ENCODE data around the gene TMEM39B. TPM values are rescaled to one million over a fixed set of nuclear protein-coding genes. Genes with fewer than 3 reads are reported as not detected.

Gene TMEM39B
- polyA plus RNA-seq, 3 donors, result 3.3 to 30.6 (median 3.4) TPM

DNA sequence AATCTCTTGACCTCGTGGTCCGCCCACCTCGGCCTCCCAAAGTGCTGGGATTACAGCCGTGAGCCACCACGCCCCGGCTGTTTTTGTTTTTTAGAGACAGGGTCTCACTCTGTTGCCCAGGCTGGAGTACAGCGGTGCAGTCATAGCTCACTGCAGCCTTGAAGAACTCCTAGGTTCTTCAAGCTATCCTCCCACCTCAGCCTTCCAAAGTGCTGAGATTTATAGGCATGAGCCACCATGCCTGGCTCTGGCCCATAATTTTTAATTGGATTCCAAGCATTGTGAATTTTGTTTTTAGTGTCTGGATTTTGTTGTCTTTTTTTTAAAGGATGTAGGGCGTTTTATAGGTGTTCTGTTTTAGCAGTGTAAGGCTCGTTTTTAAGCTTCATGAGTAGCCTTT is 78.1 kb downstream of the TMEM39B start:
- Histone ChIP-seq H3K4me2 (replicated peaks; ENCODE audit: extremely low read depth, low read length, poor library complexity, severe bottlenecking) (no peak overlapping the region), H3K4me3 (replicated peaks in 1 of 3; ENCODE audit: low read depth in 2 of 3, low read length in 3 of 3) (no peak overlapping the region), H3K9me3 (replicated peaks in 1 of 2; ENCODE audit: control insufficient read depth in 1 of 2, insufficient read depth in 1 of 2, low read length in 2 of 2) (peaks cover 0 to 12% of the 10 kb centered on the region in 2 donors), H2AFZ (ENCODE audit: insufficient read depth, low read depth, low read length, poor library complexity, severe bottlenecking) (no peak overlapping the region), H4K20me1 (ENCODE audit: insufficient read depth, low read length) (peaks cover 80% of the 10 kb centered on the region), H3K36me3 (replicated peaks in 1 of 2; ENCODE audit: control insufficient read depth in 1 of 2, insufficient read depth in 2 of 2, low read length in 2 of 2) (peaks cover 8 to 43% of the 10 kb centered on the region in 2 donors), H3K4me1 (ENCODE audit: control insufficient read depth in 1 of 2, insufficient read depth in 2 of 2, low read length in 2 of 2) (no peaks in the 10 kb centered on the region), H3K79me2 (ENCODE audit: insufficient read depth, low read length) (peaks cover 75% of the 10 kb centered on the region), H3K27ac (ENCODE audit: low read depth in 1 of 2, low read length in 2 of 2) (no peak overlapping the region), H3K9ac (ENCODE audit: insufficient read depth, low read length, poor library complexity, severe bottlenecking) (no peak overlapping the region), H3K27me3 (ENCODE audit: control insufficient read depth in 2 of 2, insufficient read depth in 2 of 2, low read length in 2 of 2) (no peaks in the 10 kb centered on the region)
- 96% methylated on average over 7 of the region's 9 CpGs for WGBS (ENCODE audit: insufficient coverage)
- TF ChIP-seq, protein P1, sequence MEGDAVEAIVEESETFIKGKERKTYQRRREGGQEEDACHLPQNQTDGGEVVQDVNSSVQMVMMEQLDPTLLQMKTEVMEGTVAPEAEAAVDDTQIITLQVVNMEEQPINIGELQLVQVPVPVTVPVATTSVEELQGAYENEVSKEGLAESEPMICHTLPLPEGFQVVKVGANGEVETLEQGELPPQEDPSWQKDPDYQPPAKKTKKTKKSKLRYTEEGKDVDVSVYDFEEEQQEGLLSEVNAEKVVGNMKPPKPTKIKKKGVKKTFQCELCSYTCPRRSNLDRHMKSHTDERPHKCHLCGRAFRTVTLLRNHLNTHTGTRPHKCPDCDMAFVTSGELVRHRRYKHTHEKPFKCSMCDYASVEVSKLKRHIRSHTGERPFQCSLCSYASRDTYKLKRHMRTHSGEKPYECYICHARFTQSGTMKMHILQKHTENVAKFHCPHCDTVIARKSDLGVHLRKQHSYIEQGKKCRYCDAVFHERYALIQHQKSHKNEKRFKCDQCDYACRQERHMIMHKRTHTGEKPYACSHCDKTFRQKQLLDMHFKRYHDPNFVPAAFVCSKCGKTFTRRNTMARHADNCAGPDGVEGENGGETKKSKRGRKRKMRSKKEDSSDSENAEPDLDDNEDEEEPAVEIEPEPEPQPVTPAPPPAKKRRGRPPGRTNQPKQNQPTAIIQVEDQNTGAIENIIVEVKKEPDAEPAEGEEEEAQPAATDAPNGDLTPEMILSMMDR (IDR thresholded peaks at IDR 0.05), result no peak
- Mint-ChIP-seq H3K4me3 (no peak overlapping the region), H3K9me3 (peaks cover 4 to 23% (median 15%) of the 10 kb centered on the region in 7 donors), H3K36me3 (peaks cover 23 to 51% of the 10 kb centered on the region in 2 donors), H3K27ac (peak overlapping the region in 1 of 7 donors; percentile 42), H3K4me1 (peaks cover 2% of the 10 kb centered on the region), H3K27me3 (ENCODE audit: low read depth in 3 of 3) (peaks cover 0 to 1% (median 0%) of the 10 kb centered on the region in 3 donors)
- DNase-seq, result no peak
- intact Hi-C loops (cut with micrococcal nuclease), result no loop called here

- Histone ChIP-seq H3K4me1 (ENCODE audit: control insufficient read depth in 1 of 2, insufficient read depth in 2 of 2, low read length in 2 of 2) (no peaks in the 10 kb centered on the region), H3K4me2 (replicated peaks; ENCODE audit: extremely low read depth, low read length, poor library complexity, severe bottlenecking) (no peak overlapping the region), H2AFZ (ENCODE audit: insufficient read depth, low read depth, low read length, poor library complexity, severe bottlenecking) (no peak overlapping the region), H4K20me1 (ENCODE audit: insufficient read depth, low read length) (peaks cover 75% of the 10 kb centered on the region), H3K9me3 (replicated peaks in 1 of 2; ENCODE audit: control insufficient read depth in 1 of 2, insufficient read depth in 1 of 2, low read length in 2 of 2) (peaks cover 0 to 12% of the 10 kb centered on the region in 2 donors), H3K27ac (ENCODE audit: low read depth in 1 of 2, low read length in 2 of 2) (no peak overlapping the region), H3K79me2 (ENCODE audit: insufficient read depth, low read length) (peaks cover 70% of the 10 kb centered on the region), H3K4me3 (replicated peaks in 1 of 3; ENCODE audit: low read depth in 2 of 3, low read length in 3 of 3) (no peak overlapping the region), H3K9ac (ENCODE audit: insufficient read depth, low read length, poor library complexity, severe bottlenecking) (no peak overlapping the region), H3K27me3 (ENCODE audit: control insufficient read depth in 2 of 2, insufficient read depth in 2 of 2, low read length in 2 of 2) (no peaks in the 10 kb centered on the region), H3K36me3 (replicated peaks in 1 of 2; ENCODE audit: control insufficient read depth in 1 of 2, insufficient read depth in 2 of 2, low read length in 2 of 2) (peaks cover 14 to 48% of the 10 kb centered on the region in 2 donors)
- peaks cover 29 to 56% of the 10 kb centered on the region in 2 donors for H3K36me3 Mint-ChIP-seq
- peak overlapping the region in 1 of 7 donors; percentile 48 for H3K27ac Mint-ChIP-seq
- peaks cover 0 to 1% (median 0%) of the 10 kb centered on the region in 3 donors for H3K27me3 Mint-ChIP-seq (ENCODE audit: low read depth in 3 of 3)
- intact Hi-C loops (cut with micrococcal nuclease), result no loop called here
- 100% methylated on average over 2 of the region's 5 CpGs for WGBS (ENCODE audit: insufficient coverage)
- H3K9me3 Mint-ChIP-seq, result peaks cover 4 to 23% (median 15%) of the 10 kb centered on the region in 7 donors
- H3K4me1 Mint-ChIP-seq, result no peaks in the 10 kb centered on the region
- no peak overlapping the region for H3K4me3 Mint-ChIP-seq
- TF ChIP-seq, protein P1 (IDR thresholded peaks at IDR 0.05), result no peak
- no peak for DNase-seq
Measured at GRCh38 chr1:32151319-32151787, 78.6 kb downstream of the TMEM39B start.

Small RNAs within 50 kb of the gene (small RNA-seq; reads per million reads assigned to genes)
- not detected for gene MIR5585 (ENCODE audit: insufficient read length, low read depth)
- not detected for gene RF00017 (ENCODE audit: insufficient read length, low read depth)

Other genes with a start within 250 kb of the TMEM39B start
- 100 to 1,000 TPM; 227 to 501 (median 294) TPM for gene PTP4A2, start 134.6 kb upstream of the TMEM39B start, polyA plus RNA-seq
- gene KHDRBS1, start 59.1 kb upstream of the TMEM39B start, polyA plus RNA-seq, result 10 to 100 TPM; 40.7 to 65.6 (median 51.6) TPM
- 10 to 100 TPM; 11.0 to 26.7 (median 20.2) TPM for gene KPNA6, start 35.1 kb downstream of the TMEM39B start, polyA plus RNA-seq
- 10 to 100 TPM; 12.3 to 15.3 (median 14.4) TPM for gene TXLNA, start 106.7 kb downstream of the TMEM39B start, polyA plus RNA-seq
- gene CCDC28B, start 127.7 kb downstream of the TMEM39B start, polyA plus RNA-seq, result 1 to 10 TPM; 2.5 to 5.6 (median 3.7) TPM
- gene IQCC, start 132.7 kb downstream of the TMEM39B start, polyA plus RNA-seq, result under 1 TPM; 0.18 to 0.31 (median 0.28) TPM
- gene DCDC2B, start 136.2 kb downstream of the TMEM39B start, polyA plus RNA-seq, result not detected
- gene TMEM234, start 149.4 kb downstream of the TMEM39B start, polyA plus RNA-seq, result 10 to 100 TPM; 12.8 to 22.0 (median 14.5) TPM
- gene EIF3I, start 149.5 kb downstream of the TMEM39B start, polyA plus RNA-seq, result 100 to 1,000 TPM; 126 to 162 (median 151) TPM
- gene FAM167B, start 174.3 kb downstream of the TMEM39B start, polyA plus RNA-seq, result not detected
- 1 to 10 TPM in 2 of 3 donors, under 1 TPM in 1; 0.15 to 2.2 (median 1.7) TPM for gene LCK, start 178.3 kb downstream of the TMEM39B start, polyA plus RNA-seq
- 10 to 100 TPM; 73.8 to 95.0 (median 88.7) TPM for gene HDAC1, start 219.1 kb downstream of the TMEM39B start, polyA plus RNA-seq

All from CD14-positive monocyte (primary cell).